ENCODE results near the gene ZNF816. TPM values are rescaled to one million over a fixed set of nuclear protein-coding genes. Genes with fewer than 3 reads are reported as not detected.
A peak's percentile ranks its signal among the peaks of the same experiment; 100 is the strongest.
"Not testable (repeated sequence)": the region's sequence is repeated elsewhere in the genome, so short reads cannot be mapped to it uniquely, and the experiment has no call there.

ZNF816 gene
- total RNA-seq, 1 experiment from 2014 or later: 14.8 TPM

- Histone ChIP-seq H3K27me3 (ENCODE audit: control insufficient read depth, insufficient read depth, low read length) (peaks cover 13% of the 10 kb centered on the region), H3K36me3 (replicated peaks; ENCODE audit: control insufficient read depth, insufficient read depth, low read length) (no peaks in the 10 kb centered on the region), H3K4me3 (ENCODE audit: insufficient read depth, low read depth, low read length) (no peak overlapping the region)
- DNase-seq: no peak
Measured at GRCh38 chr19:52990759-52991418, 28.2 kb upstream of the ZNF816 start.

GRCh38 chr19:52988506-52988905 is 25.8 kb upstream of the ZNF816 start:
- H3K36me3 ChIP-seq (replicated peaks; ENCODE audit: control insufficient read depth, insufficient read depth, low read length): no peaks in the 10 kb centered on the region
- H3K4me3 ChIP-seq (ENCODE audit: insufficient read depth, low read depth, low read length): no peak overlapping the region
- no peak for DNase-seq
- H3K27me3 ChIP-seq (ENCODE audit: control insufficient read depth, insufficient read depth, low read length): peaks cover 13% of the 10 kb centered on the region

- Histone ChIP-seq H3K36me3 (replicated peaks; ENCODE audit: control insufficient read depth, insufficient read depth, low read length) (no peaks in the 10 kb centered on the region), H3K4me3 (ENCODE audit: insufficient read depth, low read depth, low read length) (no peak overlapping the region), H3K27me3 (ENCODE audit: control insufficient read depth, insufficient read depth, low read length) (peaks cover 4% of the 10 kb centered on the region)
- DNase-seq: no peak
Measured at GRCh38 chr19:52987221-52987620, 24.5 kb upstream of the ZNF816 start.

GRCh38 chr19:52983167-52983566 is 20.5 kb upstream of the ZNF816 start:
- H3K36me3 ChIP-seq (replicated peaks; ENCODE audit: control insufficient read depth, insufficient read depth, low read length); H3K4me3 ChIP-seq (ENCODE audit: insufficient read depth, low read depth, low read length); H3K27me3 ChIP-seq (ENCODE audit: control insufficient read depth, insufficient read depth, low read length); DNase-seq: not testable (repeated sequence)

GRCh38 chr19:52981329-52981728 is 18.6 kb upstream of the ZNF816 start:
- Histone ChIP-seq H3K36me3 (replicated peaks; ENCODE audit: control insufficient read depth, insufficient read depth, low read length) (no peaks in the 10 kb centered on the region), H3K4me3 (ENCODE audit: insufficient read depth, low read depth, low read length) (no peak overlapping the region)
- no peak for DNase-seq

GRCh38 chr19:52967772-52968171 is 5.1 kb upstream of the ZNF816 start:
- Histone ChIP-seq H3K36me3 (replicated peaks; ENCODE audit: control insufficient read depth, insufficient read depth, low read length) (no peaks in the 10 kb centered on the region), H3K4me3 (ENCODE audit: insufficient read depth, low read depth, low read length) (no peak overlapping the region), H3K27me3 (ENCODE audit: control insufficient read depth, insufficient read depth, low read length) (no peaks in the 10 kb centered on the region)
- no peak for DNase-seq

More at GRCh38 chr19:52981329-52981728, 18.6 kb upstream of the ZNF816 start:
- no peaks in the 10 kb centered on the region for H3K27me3 ChIP-seq (ENCODE audit: control insufficient read depth, insufficient read depth, low read length)

GRCh38 chr19:52963247-52963618 is 552 bp upstream of the ZNF816 start:
- peak overlapping the region; percentile 50 for H3K4me3 ChIP-seq (ENCODE audit: insufficient read depth, low read depth, low read length)
- DNase-seq: peak; percentile 42
- H3K27me3 ChIP-seq (ENCODE audit: control insufficient read depth, insufficient read depth, low read length): no peaks in the 10 kb centered on the region

GRCh38 chr19:52961981-52962380 is 700 bp downstream of the ZNF816 start:
- Histone ChIP-seq H3K36me3 (replicated peaks; ENCODE audit: control insufficient read depth, insufficient read depth, low read length) (peaks cover 2% of the 10 kb centered on the region), H3K4me3 (ENCODE audit: insufficient read depth, low read depth, low read length) (peak overlapping the region; percentile 76), H3K27me3 (ENCODE audit: control insufficient read depth, insufficient read depth, low read length) (no peaks in the 10 kb centered on the region)
- peak; percentile 5 for DNase-seq

More at GRCh38 chr19:52963247-52963618, 552 bp upstream of the ZNF816 start:
- H3K36me3 ChIP-seq (replicated peaks; ENCODE audit: control insufficient read depth, insufficient read depth, low read length): peaks cover 2% of the 10 kb centered on the region

- no peak for DNase-seq
- Histone ChIP-seq H3K36me3 (replicated peaks; ENCODE audit: control insufficient read depth, insufficient read depth, low read length) (peaks cover 8% of the 10 kb centered on the region), H3K4me3 (ENCODE audit: insufficient read depth, low read depth, low read length) (no peak overlapping the region), H3K27me3 (ENCODE audit: control insufficient read depth, insufficient read depth, low read length) (no peaks in the 10 kb centered on the region)
Measured at GRCh38 chr19:52959613-52960295, 2.9 kb downstream of the ZNF816 start.

- Histone ChIP-seq H3K36me3 (replicated peaks; ENCODE audit: control insufficient read depth, insufficient read depth, low read length) (peaks cover 13% of the 10 kb centered on the region), H3K4me3 (ENCODE audit: insufficient read depth, low read depth, low read length) (no peak overlapping the region)
- no peak for DNase-seq
Measured at GRCh38 chr19:52957591-52957990, 5.1 kb downstream of the ZNF816 start.

GRCh38 chr19:52956917-52957316 is 5.8 kb downstream of the ZNF816 start:
- Histone ChIP-seq H3K36me3 (replicated peaks; ENCODE audit: control insufficient read depth, insufficient read depth, low read length) (peaks cover 20% of the 10 kb centered on the region), H3K27me3 (ENCODE audit: control insufficient read depth, insufficient read depth, low read length) (no peaks in the 10 kb centered on the region), H3K4me3 (ENCODE audit: insufficient read depth, low read depth, low read length) (no peak overlapping the region)
- DNase-seq: no peak

More at GRCh38 chr19:52957591-52957990, 5.1 kb downstream of the ZNF816 start:
- H3K27me3 ChIP-seq (ENCODE audit: control insufficient read depth, insufficient read depth, low read length): no peaks in the 10 kb centered on the region

GRCh38 chr19:52949422-52949821 is 13.3 kb downstream of the ZNF816 start:
- peaks cover 24% of the 10 kb centered on the region for H3K36me3 ChIP-seq (replicated peaks; ENCODE audit: control insufficient read depth, insufficient read depth, low read length)
- H3K4me3 ChIP-seq (ENCODE audit: insufficient read depth, low read depth, low read length): no peak overlapping the region
- no peak for DNase-seq
- no peaks in the 10 kb centered on the region for H3K27me3 ChIP-seq (ENCODE audit: control insufficient read depth, insufficient read depth, low read length)

- Histone ChIP-seq H3K4me3 (ENCODE audit: insufficient read depth, low read depth, low read length) (no peak overlapping the region), H3K27me3 (ENCODE audit: control insufficient read depth, insufficient read depth, low read length) (no peaks in the 10 kb centered on the region), H3K36me3 (replicated peaks; ENCODE audit: control insufficient read depth, insufficient read depth, low read length) (peaks cover 21% of the 10 kb centered on the region)
- no peak for DNase-seq
Measured at GRCh38 chr19:52948025-52948770, 14.5 kb downstream of the ZNF816 start.

- H3K36me3 ChIP-seq (replicated peaks; ENCODE audit: control insufficient read depth, insufficient read depth, low read length): peaks cover 11% of the 10 kb centered on the region
- no peaks in the 10 kb centered on the region for H3K27me3 ChIP-seq (ENCODE audit: control insufficient read depth, insufficient read depth, low read length)
- peak; percentile 94 for DNase-seq
- H3K4me3 ChIP-seq (ENCODE audit: insufficient read depth, low read depth, low read length): no peak overlapping the region
Measured at GRCh38 chr19:52946322-52947310, 16.1 kb downstream of the ZNF816 start.
